IPS-18a (cell line): ENCODE data around the gene CHST11.

Source experiments
- H3K27ac ChIP-seq: one replicate; pipeline ENCODE4 v1.5.1; 2013; ENCODE audit warnings: low read length
- H3K27me3 ChIP-seq: one replicate; pipeline ENCODE4 v1.6.1; 2013; ENCODE audit warnings: mild to moderate bottlenecking, low read length; ENCODE audit not compliant: control insufficient read depth, insufficient read depth
- H3K36me3 ChIP-seq: one replicate; pipeline ENCODE4 v1.6.1; 2013; ENCODE audit warnings: low read depth, low read length; ENCODE audit not compliant: control insufficient read depth
- H3K4me1 ChIP-seq: one replicate; pipeline ENCODE4 v1.6.1; 2013; ENCODE audit warnings: low read depth, low read length; ENCODE audit not compliant: control insufficient read depth
- H3K4me3 ChIP-seq: one replicate; pipeline ENCODE4 v1.5.1; 2013; ENCODE audit warnings: low read length
- H3K9ac ChIP-seq: one replicate; pipeline ENCODE4 v1.6.1; 2013; ENCODE audit warnings: mild to moderate bottlenecking, low read length, moderate library complexity
- H3K9me3 ChIP-seq: one replicate; pipeline ENCODE4 v1.6.1; 2013; ENCODE audit warnings: low read depth, low read length; ENCODE audit not compliant: control insufficient read depth

The CHST11 gene

DNA sequence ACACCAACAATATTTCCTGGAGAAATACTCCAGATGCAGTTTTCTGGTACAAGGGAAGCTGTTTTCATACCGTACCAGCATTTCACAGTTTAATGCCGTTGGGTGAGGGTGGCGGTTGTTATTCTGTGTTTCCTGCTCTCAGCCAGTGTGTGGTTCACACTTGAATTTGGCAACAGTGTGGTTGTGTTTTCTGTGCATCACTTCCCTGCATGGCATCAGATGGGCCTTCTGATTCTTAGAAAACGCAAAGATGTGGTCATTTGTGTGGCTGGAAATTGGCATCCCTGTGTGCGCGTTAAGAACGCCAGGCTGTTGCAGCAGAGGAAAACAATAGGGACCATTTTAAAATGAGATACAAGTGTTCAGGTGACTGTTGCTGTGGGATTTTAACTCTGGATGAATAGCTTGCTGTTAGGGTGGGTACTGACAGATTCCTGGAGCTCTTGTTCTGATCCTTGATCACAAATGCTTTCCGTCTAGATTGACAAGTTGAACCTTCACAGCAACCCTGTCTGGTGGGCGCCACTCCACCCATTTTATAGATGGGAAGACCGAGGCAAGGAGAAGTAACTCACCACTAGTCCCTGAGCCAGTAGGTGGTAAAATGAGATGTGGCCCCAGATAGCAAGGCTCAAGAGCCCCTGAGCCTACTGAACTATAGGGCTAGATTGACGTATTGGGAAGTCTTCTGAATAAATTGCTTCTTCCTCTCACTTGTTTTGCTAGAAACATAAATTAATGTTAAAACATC, 231.2 kb downstream of the CHST11 start:
- H3K9ac ChIP-seq: no peak overlapping the region
- H3K4me1 ChIP-seq: no peaks in the 10 kb centered on the region
- H3K27me3 ChIP-seq: no peaks in the 10 kb centered on the region
- H3K27ac ChIP-seq: no peak overlapping the region
- no peaks in the 10 kb centered on the region for H3K9me3 ChIP-seq
- no peaks in the 10 kb centered on the region for H3K36me3 ChIP-seq
- H3K4me3 ChIP-seq: no peak overlapping the region

DNA sequence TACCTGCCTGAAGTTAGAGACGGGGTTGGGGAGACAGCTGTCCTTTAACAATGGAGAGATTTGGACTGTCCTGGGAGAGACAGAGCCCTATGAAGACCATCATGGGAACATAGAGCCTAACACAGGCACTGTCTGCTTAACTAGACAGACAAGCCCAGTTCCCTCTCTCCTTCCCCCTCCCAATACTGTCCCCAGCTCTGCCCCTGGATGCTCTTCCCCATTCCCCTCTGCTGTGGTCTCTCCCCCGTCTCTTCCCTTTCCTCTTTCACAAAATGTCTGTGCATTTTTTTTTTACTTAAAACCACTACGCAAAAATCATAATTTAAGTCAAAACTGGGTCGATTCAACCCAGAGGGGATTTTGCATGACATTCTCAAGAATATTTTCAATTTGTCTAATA, 232.9 kb downstream of the CHST11 start:
- H3K27me3 ChIP-seq: no peaks in the 10 kb centered on the region
- H3K9ac ChIP-seq: no peak overlapping the region
- no peak overlapping the region for H3K27ac ChIP-seq
- H3K9me3 ChIP-seq: no peaks in the 10 kb centered on the region
- no peak overlapping the region for H3K4me3 ChIP-seq
- no peaks in the 10 kb centered on the region for H3K4me1 ChIP-seq
- no peaks in the 10 kb centered on the region for H3K36me3 ChIP-seq

DNA sequence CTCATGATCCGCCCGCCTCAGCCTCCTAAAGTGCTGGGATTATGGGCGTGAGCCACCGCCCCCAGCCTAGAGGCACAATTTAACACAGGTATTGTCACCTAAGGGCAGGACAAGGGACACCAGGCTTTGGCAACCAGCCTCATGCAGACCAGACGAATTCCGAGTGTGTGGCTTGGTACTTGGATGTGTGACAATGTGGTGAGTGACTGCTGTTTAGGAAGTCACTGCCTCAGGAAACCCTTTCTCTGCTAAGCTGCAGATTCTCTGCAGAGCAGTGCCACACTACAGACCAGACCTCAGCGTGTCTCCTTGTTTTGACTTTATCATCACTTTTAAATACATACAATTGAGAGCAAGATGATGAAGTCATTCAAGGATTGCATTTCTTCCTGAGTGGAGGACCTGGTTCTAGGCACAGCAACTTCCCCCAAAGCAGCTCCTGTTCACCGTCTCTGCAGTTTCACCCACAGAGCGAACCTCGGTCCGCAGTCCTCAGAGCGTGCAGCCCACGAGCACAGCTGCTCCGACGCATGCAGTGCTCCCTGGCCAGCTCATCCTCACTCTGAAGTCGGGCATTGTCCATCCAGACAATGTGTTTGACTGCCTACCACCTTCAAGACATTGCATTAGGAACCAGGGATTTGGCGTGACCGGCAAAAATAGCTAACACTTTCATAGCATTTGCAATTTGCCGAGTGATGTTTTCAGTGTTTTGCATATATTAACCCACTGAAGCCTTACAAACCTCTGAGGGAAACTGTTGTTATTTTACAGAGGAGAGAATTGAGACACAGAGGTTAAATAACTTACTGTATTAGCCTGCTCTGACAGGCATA, 235.2 kb downstream of the CHST11 start:
- no peak overlapping the region for H3K9ac ChIP-seq
- peaks cover 5% of the 10 kb centered on the region for H3K4me1 ChIP-seq
- no peaks in the 10 kb centered on the region for H3K27me3 ChIP-seq
- H3K9me3 ChIP-seq: no peaks in the 10 kb centered on the region
- H3K4me3 ChIP-seq: no peak overlapping the region
- no peaks in the 10 kb centered on the region for H3K36me3 ChIP-seq
- H3K27ac ChIP-seq: no peak overlapping the region

DNA sequence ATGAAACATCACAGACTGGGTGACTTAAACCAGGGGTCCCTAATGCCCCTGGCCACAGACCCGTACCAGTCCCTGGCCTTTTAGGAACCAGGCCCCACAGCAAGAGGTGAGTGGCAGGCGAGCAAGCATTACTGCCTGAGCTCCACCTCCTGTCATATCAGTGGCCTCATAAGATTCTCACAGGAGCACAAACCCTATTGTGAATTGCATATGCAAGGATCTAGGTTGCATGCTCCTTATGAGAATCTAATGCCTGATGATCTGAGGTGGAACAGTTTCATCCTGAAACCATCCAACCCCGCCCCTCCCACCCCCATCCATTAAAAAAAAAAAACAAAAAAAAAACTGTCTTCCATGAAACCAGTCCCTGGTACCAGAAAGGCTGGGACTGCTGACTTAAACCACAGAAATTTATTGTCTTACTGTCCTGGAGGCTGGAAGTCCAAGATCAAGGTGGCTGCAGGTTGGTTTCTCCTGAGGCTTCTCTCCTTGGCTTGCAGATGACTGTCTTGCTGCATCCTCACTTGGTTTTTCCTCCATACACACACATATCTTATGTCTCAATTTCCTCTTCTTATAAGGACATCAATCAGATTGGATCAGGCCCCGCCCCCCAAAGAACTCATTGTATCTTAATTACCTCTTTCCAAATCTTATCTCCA, 235.9 kb downstream of the CHST11 start:
- no peaks in the 10 kb centered on the region for H3K27me3 ChIP-seq
- no peaks in the 10 kb centered on the region for H3K9me3 ChIP-seq
- H3K27ac ChIP-seq: no peak overlapping the region
- peaks cover 5% of the 10 kb centered on the region for H3K4me1 ChIP-seq
- no peaks in the 10 kb centered on the region for H3K36me3 ChIP-seq
- H3K9ac ChIP-seq: no peak overlapping the region
- no peak overlapping the region for H3K4me3 ChIP-seq

DNA sequence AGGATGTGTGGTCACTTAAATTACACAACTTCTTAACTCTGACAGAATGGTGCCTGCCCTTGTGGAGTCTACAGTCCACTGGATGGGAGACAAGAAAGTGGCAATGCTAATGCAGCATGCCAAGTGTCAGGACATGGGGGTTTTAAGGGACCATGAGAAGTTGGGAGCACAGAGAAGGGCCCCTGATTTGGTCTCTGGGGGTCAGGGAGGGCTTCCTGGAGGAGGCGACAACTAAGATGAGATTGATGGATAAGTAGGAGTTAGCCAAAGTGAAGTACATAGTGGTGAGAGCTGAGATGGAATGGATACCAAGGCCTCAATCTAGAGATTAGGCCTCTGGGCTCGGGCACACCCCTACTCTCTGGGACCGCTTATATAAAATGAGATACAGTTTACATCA, 236.7 kb downstream of the CHST11 start:
- Histone ChIP-seq H3K9ac (no peak overlapping the region), H3K27me3 (no peaks in the 10 kb centered on the region), H3K36me3 (no peaks in the 10 kb centered on the region), H3K4me1 (peaks cover 5% of the 10 kb centered on the region), H3K4me3 (no peak overlapping the region), H3K9me3 (no peaks in the 10 kb centered on the region), H3K27ac (no peak overlapping the region)

DNA sequence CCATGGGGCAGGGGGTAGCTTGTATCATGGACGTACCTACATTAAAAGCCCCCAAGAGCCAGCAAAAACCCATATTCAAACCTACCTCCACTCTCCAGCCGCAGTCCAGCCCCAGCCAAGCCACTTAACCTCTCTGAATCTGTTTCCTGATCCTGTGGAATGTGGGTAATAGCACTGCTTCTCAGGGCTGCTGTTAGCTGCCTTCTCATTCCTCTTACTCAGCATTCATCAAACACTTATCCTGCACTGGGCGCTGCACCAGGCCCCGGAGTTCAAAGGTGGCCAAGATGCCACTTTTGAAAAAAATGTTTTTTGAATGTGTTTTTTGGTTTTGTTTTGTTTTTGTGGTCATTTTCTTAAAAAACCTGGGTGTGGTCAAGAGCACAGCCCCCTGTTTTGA, 237.4 kb downstream of the CHST11 start:
- Histone ChIP-seq H3K27ac (no peak overlapping the region), H3K4me3 (no peak overlapping the region), H3K9ac (no peak overlapping the region), H3K9me3 (no peaks in the 10 kb centered on the region), H3K36me3 (no peaks in the 10 kb centered on the region), H3K27me3 (no peaks in the 10 kb centered on the region), H3K4me1 (peaks cover 5% of the 10 kb centered on the region)

DNA sequence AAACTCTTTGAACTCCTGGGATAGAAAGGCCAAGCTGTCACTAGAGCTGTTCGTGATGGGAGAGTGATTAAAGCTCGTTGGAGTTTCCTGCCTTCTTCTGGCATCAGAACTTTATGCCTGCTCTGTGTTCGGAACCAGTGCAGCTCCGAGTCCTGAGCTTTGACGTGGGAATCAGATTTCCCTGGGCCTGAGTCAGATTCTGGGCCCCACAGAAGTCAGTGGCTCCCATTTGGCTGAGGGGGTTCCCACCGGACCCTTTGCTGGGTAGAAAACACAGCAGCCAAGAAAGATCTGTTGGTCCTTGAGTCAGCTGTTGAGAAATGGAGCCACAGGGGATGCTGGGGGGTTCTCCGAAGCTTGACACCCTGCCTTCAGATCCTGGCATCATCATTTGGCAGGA, 238.0 kb downstream of the CHST11 start:
- no peak overlapping the region for H3K27ac ChIP-seq
- peaks cover 5% of the 10 kb centered on the region for H3K4me1 ChIP-seq
- H3K4me3 ChIP-seq: no peak overlapping the region
- no peak overlapping the region for H3K9ac ChIP-seq
- H3K36me3 ChIP-seq: no peaks in the 10 kb centered on the region
- H3K27me3 ChIP-seq: no peaks in the 10 kb centered on the region
- no peaks in the 10 kb centered on the region for H3K9me3 ChIP-seq

DNA sequence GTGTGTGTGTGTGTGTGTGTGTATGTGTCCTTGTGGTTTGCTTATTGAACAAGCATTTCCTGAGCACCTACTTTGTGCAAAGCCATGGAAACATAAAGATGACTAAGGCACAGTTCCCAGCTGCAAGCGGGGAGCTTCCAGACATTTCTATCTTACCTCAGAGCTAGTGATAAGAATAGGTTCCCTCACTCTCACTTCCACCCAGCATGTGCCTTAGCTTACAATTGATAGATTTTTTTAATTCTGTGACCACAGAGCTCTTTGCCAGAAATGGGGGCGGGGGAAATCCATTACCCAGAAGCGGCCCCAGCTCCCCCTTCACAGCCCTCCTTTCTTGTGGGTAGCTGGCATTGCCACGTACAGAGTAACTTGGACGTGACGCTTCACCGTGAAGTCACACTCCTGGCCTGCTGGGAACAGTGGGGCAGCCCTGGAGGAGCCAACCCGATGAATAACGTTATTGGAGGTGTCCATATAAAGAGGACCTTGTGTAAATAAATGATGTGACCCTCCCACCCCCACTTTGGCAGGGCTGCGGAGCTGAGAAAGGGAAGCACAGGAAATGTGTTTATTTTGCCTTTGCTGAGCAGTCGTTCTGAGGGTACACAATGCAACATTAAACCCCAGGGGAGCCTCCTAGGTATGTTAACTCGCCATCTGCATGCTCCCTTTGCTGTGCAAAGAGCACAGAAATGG, 238.9 kb downstream of the CHST11 start:
- H3K9me3 ChIP-seq: no peaks in the 10 kb centered on the region
- H3K36me3 ChIP-seq: no peaks in the 10 kb centered on the region
- H3K27ac ChIP-seq: no peak overlapping the region
- no peak overlapping the region for H3K9ac ChIP-seq
- peaks cover 5% of the 10 kb centered on the region for H3K4me1 ChIP-seq
- no peak overlapping the region for H3K4me3 ChIP-seq
- H3K27me3 ChIP-seq: no peaks in the 10 kb centered on the region

DNA sequence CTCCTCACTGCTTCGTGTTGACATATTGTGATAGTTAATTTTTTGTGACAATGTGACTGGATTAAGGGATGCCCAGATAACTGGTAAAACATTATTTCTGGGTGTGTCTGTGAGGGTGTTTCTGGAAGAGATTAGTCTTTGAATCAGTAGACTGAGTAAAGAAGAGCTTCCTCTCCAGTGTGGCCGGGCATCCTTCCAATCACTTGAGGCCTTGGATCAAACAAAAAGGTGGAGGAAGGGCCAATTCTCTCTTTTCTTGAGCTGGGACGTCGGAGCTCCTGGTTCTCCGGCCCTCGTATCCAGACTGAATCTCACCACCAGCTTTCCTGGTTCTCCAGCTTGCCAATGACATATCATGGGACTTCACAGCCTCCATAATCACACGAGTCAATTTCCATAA, 240.4 kb downstream of the CHST11 start:
- Histone ChIP-seq H3K4me3 (no peak overlapping the region), H3K9ac (no peak overlapping the region), H3K27me3 (no peaks in the 10 kb centered on the region), H3K36me3 (no peaks in the 10 kb centered on the region), H3K9me3 (no peaks in the 10 kb centered on the region), H3K27ac (no peak overlapping the region), H3K4me1 (peaks cover 5% of the 10 kb centered on the region)

DNA sequence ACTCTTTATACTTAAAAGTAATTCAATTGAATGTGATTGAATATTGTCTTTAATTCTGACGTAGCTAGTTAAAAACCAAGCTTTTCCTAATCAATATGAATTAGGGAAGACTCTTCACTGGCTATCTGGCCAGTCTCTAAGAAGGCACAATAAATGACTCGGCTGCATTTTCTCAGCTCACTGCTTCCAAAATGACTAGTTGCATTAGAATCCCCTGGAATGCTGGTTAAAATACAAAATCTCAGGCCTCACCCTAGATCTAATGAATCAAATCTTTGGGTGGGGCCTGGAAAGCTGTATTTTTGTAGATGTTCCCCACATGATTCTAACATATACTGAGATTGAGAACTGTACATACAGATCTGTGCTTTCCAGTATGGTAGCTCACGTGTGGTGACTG, 242.1 kb downstream of the CHST11 start:
- Histone ChIP-seq H3K27ac (no peak overlapping the region), H3K27me3 (no peaks in the 10 kb centered on the region), H3K4me3 (no peak overlapping the region), H3K4me1 (peaks cover 8% of the 10 kb centered on the region), H3K9ac (no peak overlapping the region), H3K36me3 (no peaks in the 10 kb centered on the region), H3K9me3 (no peaks in the 10 kb centered on the region)

DNA sequence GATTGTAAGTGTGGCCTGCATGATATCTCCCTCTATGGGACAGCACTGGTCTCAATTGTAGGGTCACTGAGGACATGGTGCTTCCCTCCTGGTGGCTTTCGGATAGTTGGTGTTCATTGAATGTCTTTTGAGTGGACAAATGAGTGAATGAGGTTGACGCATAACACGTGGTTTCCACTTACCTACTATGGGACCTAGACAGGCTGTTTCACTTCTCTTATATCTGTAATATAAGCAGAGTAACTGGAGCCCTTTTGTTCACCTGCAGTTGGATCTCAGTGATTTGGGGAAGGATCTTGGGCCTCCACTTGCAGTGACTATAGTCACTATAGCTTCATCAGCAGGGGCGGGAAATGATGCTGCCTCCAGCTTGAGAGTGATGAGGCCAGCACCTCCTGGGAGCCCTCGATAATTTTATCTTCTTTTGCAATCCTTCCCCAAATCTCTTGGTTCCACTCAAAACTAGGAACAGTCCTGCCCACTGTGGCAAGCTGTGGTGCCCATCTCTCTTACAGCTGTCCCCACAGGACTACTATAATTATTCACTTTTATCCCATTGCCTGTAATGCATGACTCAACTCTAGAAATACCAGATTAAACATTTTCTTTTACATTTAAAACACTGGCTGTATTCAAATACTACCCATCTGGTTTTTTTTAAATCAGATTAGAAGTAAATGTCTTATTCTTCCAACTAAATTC, 242.9 kb downstream of the CHST11 start:
- Histone ChIP-seq H3K27ac (no peak overlapping the region), H3K36me3 (no peaks in the 10 kb centered on the region), H3K4me3 (no peak overlapping the region), H3K9ac (no peak overlapping the region), H3K9me3 (no peaks in the 10 kb centered on the region), H3K4me1 (peaks cover 13% of the 10 kb centered on the region), H3K27me3 (no peaks in the 10 kb centered on the region)
